Heart left ventricle (tissue), 13 donors: ENCODE data around the gene LRP10.

Experiments used
- CTCF ChIP-seq, 12 donors: fragments of 200-600 bp; sonication (generic) in 4 of 12; IDR thresholded peaks; one replicate each; pipeline versions ENCODE4 v1.5.0 to v1.8.0; 2018 to 2022; ENCODE audit warnings: antibody characterized with exemption in 12 of 12, mild to moderate bottlenecking in 5 of 12
- POLR2A ChIP-seq, 2 donors: fragments of 450-650 bp; IDR thresholded peaks; one replicate each; pipeline ENCODE4 v1.6.1; 2017; ENCODE audit warnings: antibody characterized with exemption in 2 of 2, mild to moderate bottlenecking in 2 of 2, moderate library complexity in 2 of 2
- donor health status: ischemic (EF 13 %, LVEDD 7.1; RV severe dilation, severe dysfunction).
- donor health status: DM: no; HTN: yes; CAD: no.
- donor health status: DM: no; HTN: no; CAD: no.
- donor health status: ischemic (EF 25% LVEDD 6.9; RV normal size, moderate dysfunction).
- donor health status: ischemic (EF 25% LVEDD 5.7; RV mildly dilated, moderate dysfunction).
- donor health status: ischemic (EF 35%, LVEDD 5.7; RV mildly dilated, moderate dysfunction).
- donor health status: nonischemic (EF 11% LVEDD 7.7; RV severe dilation, severe dysfunction).
- donor health status: DM: yes; HTN: yes; CAD: no.
- donor health status: PGD.
- donor health status: ischemic (EF 29% LVEDD 5.4; RV normal size, mild dysfunction).
- donor health status: nonischemic (EF 23%, LVEDD 6.1; RV moderate dilation, normal function).

GRCh38 chr14:22866874-22867273 lies 4.7 kb upstream of the LRP10 start:
- TF ChIP-seq CTCF (IDR thresholded peaks at IDR 0.05) (no peak), POLR2A (IDR thresholded peaks at IDR 0.05) (no peak)
